ENCODE measurements around the gene TNFRSF9. TPM values are rescaled to one million over a fixed set of nuclear protein-coding genes. Genes with fewer than 3 reads are reported as not detected.

TNFRSF9 gene
- total RNA-seq, 1 experiment from 2014 or later: not detected

DNA sequence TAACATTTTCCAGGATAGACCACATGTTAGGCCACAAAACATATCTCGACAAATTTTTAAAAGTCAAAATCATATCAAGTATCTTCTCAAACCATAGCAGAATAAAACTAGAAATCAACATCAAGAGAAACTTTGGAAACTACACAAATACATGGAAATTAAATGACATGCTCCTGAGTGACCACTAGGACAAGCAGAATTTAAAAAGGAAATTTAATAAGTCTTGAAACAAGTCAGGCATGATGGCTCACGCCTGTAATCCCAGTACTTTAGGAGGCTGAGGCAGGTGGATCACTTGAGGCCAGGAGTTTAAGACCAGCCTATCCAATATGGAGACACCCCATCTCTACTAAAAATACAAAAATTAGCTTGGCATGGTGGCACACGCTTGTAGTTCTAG is 61.4 kb downstream of the TNFRSF9 start:
- Mint-ChIP-seq H3K4me3 (no peak overlapping the region), H3K36me3 (ENCODE audit: insufficient read depth in 1 of 3, low read depth in 3 of 3) (peaks cover 0 to 3% (median 1%) of the 10 kb centered on the region in 3 experiments; a peak in 2 of 7 replicates), H3K27me3 (ENCODE audit: low read depth) (no peaks in the 10 kb centered on the region), H3K9me3 (peaks cover 10 to 14% of the 10 kb centered on the region in 2 experiments), H3K4me1 (no peaks in the 10 kb centered on the region), H3K27ac (no peak overlapping the region)
- Histone ChIP-seq H4K91ac (ENCODE audit: insufficient read length, low read depth, low read length) (no peak overlapping the region), H3K56ac (ENCODE audit: insufficient read length, low read depth, low read length) (no peak overlapping the region), H2AK5ac (ENCODE audit: insufficient read length, low read length) (no peak overlapping the region), H3T11ph (ENCODE audit: low read length) (no peak overlapping the region), H2AFZ (ENCODE audit: low read length) (no peak overlapping the region), H3K18ac (ENCODE audit: insufficient read length, low read depth, low read length) (no peak overlapping the region), H2BK15ac (ENCODE audit: low read depth, low read length) (no peak overlapping the region), H2BK120ac (ENCODE audit: low read depth, low read length, poor library complexity, severe bottlenecking) (no peak overlapping the region), H3K4ac (ENCODE audit: low read depth, low read length) (no peak overlapping the region), H3K23ac (ENCODE audit: insufficient read length, low read depth, low read length) (no peak overlapping the region), H4K20me1 (ENCODE audit: control insufficient read depth, insufficient read depth, insufficient read length) (no peaks in the 10 kb centered on the region), H3K9ac (ENCODE audit: extremely low read depth, insufficient read length, low read length) (no peak overlapping the region), H3K14ac (ENCODE audit: insufficient read depth, low read length) (no peak overlapping the region), H4K5ac (ENCODE audit: insufficient read length, low read depth, low read length) (no peak overlapping the region), H2BK20ac (ENCODE audit: low read depth, low read length, poor library complexity, severe bottlenecking) (no peak overlapping the region), H3K23me2 (ENCODE audit: insufficient read length, low read depth, low read length, poor library complexity, severe bottlenecking) (no peaks in the 10 kb centered on the region), H3K9me3 (ENCODE audit: control insufficient read depth, low read depth, low read length) (no peaks in the 10 kb centered on the region), H3K27me3 (ENCODE audit: insufficient read depth, low read length) (no peaks in the 10 kb centered on the region), H4K8ac (replicated peaks; ENCODE audit: insufficient read length, low read depth, low read length) (no peak overlapping the region), H3K79me2 (ENCODE audit: insufficient read depth, low read length) (no peaks in the 10 kb centered on the region), H3K4me1 (ENCODE audit: insufficient read depth, low read length) (no peaks in the 10 kb centered on the region), H3K79me1 (ENCODE audit: insufficient read depth, low read depth, low read length, poor library complexity, severe bottlenecking) (no peaks in the 10 kb centered on the region), H3K27ac (ENCODE audit: insufficient read length, low read depth, low read length) (no peak overlapping the region), H2BK12ac (ENCODE audit: insufficient read length, low read depth, low read length) (no peak overlapping the region), H2BK5ac (ENCODE audit: insufficient read length, low read length) (no peak overlapping the region), H3K4me2 (ENCODE audit: insufficient read depth, insufficient read length, low read length) (no peak overlapping the region)
- TF ChIP-seq CTCF (conservative IDR thresholded peaks at IDR 0.05): peak; percentile 36; the same call in 2 of the 3 replicates
- DNase-seq: no peak
- no CpG with 5 or more reads among the region's 3 CpGs for WGBS (ENCODE audit: extremely low coverage, insufficient read length, low lambda C conversion rate)
